CD4-positive, alpha-beta memory T cell (primary cell): ENCODE results near the gene ARID5B. TPM values are rescaled to one million over a fixed set of nuclear protein-coding genes. Genes with fewer than 3 reads are reported as not detected.

Experiments
- CTCF ChIA-PET: fragments of 350-600 bp; sonication (Branson Sonifier 250); formaldehyde crosslinking; loops from one replicate; lab custom pipeline; 2021; ENCODE audit warnings: inconsistent platforms; ENCODE audit not compliant: partially characterized antibody; lab: Charles Lee
- POLR2A ChIA-PET: fragments of 350-600 bp; sonication (Branson Sonifier 250); formaldehyde crosslinking; loops from one replicate; lab custom pipeline; 2021; ENCODE audit not compliant: partially characterized antibody; lab: Charles Lee
- DNase-seq, 5 donors: peaks; one replicate each; pipeline versions ENCODE4 v3.0.0 to v3.0.0-alpha.2; 2020 to 2022; ENCODE audit warnings: mixed read lengths in 1 of 5
- H3K27ac ChIP-seq: one replicate; pipeline ENCODE4 v1.7.0; 2013; ENCODE audit warnings: low read depth, low read length
- H3K27me3 ChIP-seq: 2 replicates; pipeline ENCODE4 v1.7.0; 2013; ENCODE audit warnings: mild to moderate bottlenecking, low read length, moderate library complexity; ENCODE audit not compliant: insufficient read depth
- H3K36me3 ChIP-seq: 2 replicates; pipeline ENCODE4 v1.7.0; 2013; ENCODE audit warnings: mild to moderate bottlenecking, low read length, moderate library complexity; ENCODE audit not compliant: insufficient read depth
- H3K4me1 ChIP-seq: 2 replicates; pipeline ENCODE4 v1.7.0; 2013; ENCODE audit warnings: mild to moderate bottlenecking, low read length, moderate library complexity; ENCODE audit not compliant: insufficient read depth
- H3K4me3 ChIP-seq, 2 donors: one replicate each; pipeline ENCODE4 v1.7.0; 2013; ENCODE audit warnings: low read length in 2 of 2, mild to moderate bottlenecking in 1 of 2
- H3K9me3 ChIP-seq, 2 donors: one replicate each; pipeline ENCODE4 v1.7.0; 2013; ENCODE audit warnings: low read length in 2 of 2, control low read depth in 1 of 2; ENCODE audit not compliant: control insufficient read depth in 1 of 2
- H3K27ac Mint-ChIP-seq, 7 donors: one replicate each; pipeline ENCODE4 v1.8.0; 2020 to 2021; ENCODE audit warnings: mixed read lengths in 7 of 7, mild to moderate bottlenecking in 6 of 7, inconsistent platforms in 3 of 7, moderate library complexity in 3 of 7
- H3K27me3 Mint-ChIP-seq, 2 donors: one replicate each; pipeline ENCODE4 v1.8.0; 2020 to 2021; ENCODE audit warnings: mixed read lengths in 2 of 2
- H3K36me3 Mint-ChIP-seq, 2 donors: one replicate each; pipeline ENCODE4 v1.8.0; 2020 to 2021; ENCODE audit warnings: mixed read lengths in 2 of 2, inconsistent platforms in 1 of 2, mild to moderate bottlenecking in 1 of 2
- H3K4me1 Mint-ChIP-seq, 4 donors: one replicate each; pipeline ENCODE4 v1.8.0; 2020 to 2021; ENCODE audit warnings: mixed read lengths in 4 of 4, mild to moderate bottlenecking in 1 of 4
- H3K4me3 Mint-ChIP-seq, 8 donors: one replicate each; pipeline ENCODE4 v1.8.0; 2020 to 2021; ENCODE audit warnings: mixed read lengths in 8 of 8, mild to moderate bottlenecking in 7 of 8, moderate library complexity in 6 of 8, inconsistent platforms in 3 of 8
- H3K9me3 Mint-ChIP-seq, 8 donors: one replicate each; pipeline ENCODE4 v1.8.0; 2020 to 2021; ENCODE audit warnings: mixed read lengths in 8 of 8, mild to moderate bottlenecking in 5 of 8, inconsistent platforms in 3 of 8, moderate library complexity in 1 of 8
- intact Hi-C: fragments of 100-400 bp; cut with micrococcal nuclease; formaldehyde crosslinking; loops from one replicate; pipeline ENCODE4 v1.15.1; 2023
- polyA plus RNA-seq, 2 donors: library from polyadenylated mRNA; unstranded; fragments of 300-500 nt; fragmentation: Illumina TruSeq; gene quantifications; one replicate each; pipeline ENCODE4 v1.2.3, GENCODE V29; 2021
- total RNA-seq, 2 experiments: library from RNA; stranded (reverse); gene quantifications; one replicate each; pipeline ENCODE4 v1.2.3, GENCODE V29; 2021

ARID5B gene
- total and polyA plus RNA-seq, 4 experiments from 2014 or later: 30.9 to 49.6 (median 41.9) TPM

DNA sequence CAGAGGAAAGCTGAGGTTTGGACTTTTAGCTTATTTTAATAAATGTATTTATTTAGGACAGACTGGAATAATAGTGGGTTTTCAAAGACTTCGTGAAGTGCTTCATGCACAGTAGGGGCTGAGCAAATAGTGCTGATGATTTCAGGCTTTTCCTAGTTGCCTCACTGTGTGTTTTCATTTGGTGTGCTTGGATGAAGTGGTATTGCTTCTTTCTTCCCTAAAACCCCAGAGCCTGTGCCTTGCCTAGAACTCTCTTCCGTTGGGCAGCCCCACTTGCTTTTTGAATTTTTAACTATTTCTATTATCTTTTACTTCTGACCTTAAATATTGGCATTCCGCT lies 49.6 kb downstream of the ARID5B start:
- peaks cover 15 to 26% (median 22%) of the 10 kb centered on the region in 4 donors for H3K4me1 Mint-ChIP-seq
- no peak for DNase-seq
- no peak overlapping the region for H3K4me3 Mint-ChIP-seq
- H3K9me3 Mint-ChIP-seq: no peaks in the 10 kb centered on the region
- H3K27me3 ChIP-seq: no peaks in the 10 kb centered on the region
- peaks cover 8% of the 10 kb centered on the region for H3K4me1 ChIP-seq
- peaks cover 43 to 52% of the 10 kb centered on the region in 2 donors for H3K36me3 Mint-ChIP-seq
- no peak overlapping the region for H3K27ac Mint-ChIP-seq
- H3K4me3 ChIP-seq: no peak overlapping the region
- H3K9me3 ChIP-seq: no peaks in the 10 kb centered on the region
- no peaks in the 10 kb centered on the region for H3K36me3 ChIP-seq
- H3K27ac ChIP-seq: no peak overlapping the region
- no peaks in the 10 kb centered on the region for H3K27me3 Mint-ChIP-seq
- CTCF ChIA-PET: interaction anchor here (0.9 to 1.8 kb wide), 2 partner anchors 8 to 48 kb away, joined by 3 to 5 read pairs; no protein-coding TSS in a partner anchor
- intact Hi-C loops: no loop called here
- POLR2A ChIA-PET: interaction anchor here (1.3 to 1.4 kb wide), 2 partner anchors 10 to 22 kb away, joined by 3 read pairs; no protein-coding TSS in a partner anchor

- H3K27ac Mint-ChIP-seq: peak overlapping the region in 4 of 7 donors; percentile 3 to 61 (median 42)
Measured at GRCh38 chr10:61952028-61952674, 50.7 kb downstream of the ARID5B start.

DNA sequence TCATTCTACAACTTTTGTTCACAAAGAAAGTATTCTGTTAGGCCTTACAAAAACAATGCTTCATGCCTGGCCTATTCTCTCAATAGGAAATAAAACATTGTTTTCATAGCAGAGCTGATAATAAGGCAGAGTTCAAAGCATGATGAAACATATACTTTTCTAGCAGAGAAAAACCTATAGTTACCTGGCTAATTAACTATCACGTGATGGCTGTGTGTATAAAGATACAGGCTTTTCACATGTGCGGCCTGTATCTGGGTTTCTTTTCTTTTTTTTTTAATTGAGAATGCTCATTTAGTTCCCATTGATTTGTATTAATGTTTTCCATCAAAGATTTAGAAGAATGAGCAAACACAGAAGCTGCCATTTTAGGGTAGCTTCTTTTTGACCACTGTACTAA lies 51.7 kb downstream of the ARID5B start:
- H3K9me3 Mint-ChIP-seq: no peaks in the 10 kb centered on the region

More at GRCh38 chr10:61952028-61952674, 50.7 kb downstream of the ARID5B start:
- H3K27me3 ChIP-seq: no peaks in the 10 kb centered on the region
- peaks cover 8% of the 10 kb centered on the region for H3K4me1 ChIP-seq
- CTCF ChIA-PET: interaction anchor here (0.9 to 1.8 kb wide), 4 partner anchors 9 to 55 kb away, joined by 3 to 5 read pairs (median 4); no protein-coding TSS in a partner anchor
- H3K4me1 Mint-ChIP-seq: peaks cover 18 to 32% (median 26%) of the 10 kb centered on the region in 4 donors
- no peaks in the 10 kb centered on the region for H3K36me3 ChIP-seq
- no peak overlapping the region for H3K4me3 ChIP-seq
- DNase-seq: no peak
- intact Hi-C loops: no loop called here
- POLR2A ChIA-PET: interaction anchor here (1.3 to 1.4 kb wide), 3 partner anchors 9 to 49 kb away, joined by 3 to 8 read pairs (median 3); no protein-coding TSS in a partner anchor
- H3K36me3 Mint-ChIP-seq: peaks cover 49 to 51% of the 10 kb centered on the region in 2 donors
- H3K27me3 Mint-ChIP-seq: no peaks in the 10 kb centered on the region
- no peak overlapping the region for H3K27ac ChIP-seq
- H3K9me3 Mint-ChIP-seq: no peaks in the 10 kb centered on the region
- no peak overlapping the region for H3K4me3 Mint-ChIP-seq
- no peaks in the 10 kb centered on the region for H3K9me3 ChIP-seq

GRCh38 chr10:61957806-61958205 lies 56.3 kb downstream of the ARID5B start:
- Mint-ChIP-seq H3K4me3 (no peak overlapping the region), H3K36me3 (peaks cover 31 to 39% of the 10 kb centered on the region in 2 donors), H3K27ac (peak overlapping the region in 4 of 7 donors; percentile 41 to 86 (median 64)), H3K9me3 (no peaks in the 10 kb centered on the region), H3K27me3 (no peaks in the 10 kb centered on the region), H3K4me1 (peaks cover 42 to 62% (median 45%) of the 10 kb centered on the region in 4 donors)
- Histone ChIP-seq H3K27me3 (no peaks in the 10 kb centered on the region), H3K4me1 (peaks cover 33% of the 10 kb centered on the region), H3K27ac (no peak overlapping the region), H3K9me3 (no peaks in the 10 kb centered on the region), H3K36me3 (no peaks in the 10 kb centered on the region), H3K4me3 (no peak overlapping the region)
- POLR2A ChIA-PET: interaction anchor here (1.5 kb wide), 1 partner anchor 7 kb away, joined by 3 read pairs; no protein-coding TSS in a partner anchor
- DNase-seq: no peak
- CTCF ChIA-PET: no interaction called here
- intact Hi-C loops: no loop called here

More for the DNA sequence above, 51.7 kb downstream of the ARID5B start:
- POLR2A ChIA-PET: interaction anchor here (1.3 to 1.4 kb wide), 2 partner anchors 10 to 50 kb away, joined by 4 to 8 read pairs; no protein-coding TSS in a partner anchor
- no peak overlapping the region for H3K4me3 Mint-ChIP-seq
- intact Hi-C loops: no loop called here
- H3K36me3 ChIP-seq: no peaks in the 10 kb centered on the region
- H3K4me1 ChIP-seq: peaks cover 8% of the 10 kb centered on the region
- peaks cover 45 to 47% of the 10 kb centered on the region in 2 donors for H3K36me3 Mint-ChIP-seq
- DNase-seq: no peak
- H3K27ac Mint-ChIP-seq: peak overlapping the region in 1 of 7 donors; percentile 44
- CTCF ChIA-PET: interaction anchor here (0.8 to 1.1 kb wide), 3 partner anchors 20 to 56 kb away, joined by 3 to 4 read pairs (median 3); no protein-coding TSS in a partner anchor
- H3K4me3 ChIP-seq: no peak overlapping the region
- H3K4me1 Mint-ChIP-seq: peaks cover 23 to 37% (median 29%) of the 10 kb centered on the region in 4 donors
- no peaks in the 10 kb centered on the region for H3K9me3 ChIP-seq
- H3K27ac ChIP-seq: no peak overlapping the region
- H3K27me3 Mint-ChIP-seq: no peaks in the 10 kb centered on the region
- no peaks in the 10 kb centered on the region for H3K27me3 ChIP-seq

DNA sequence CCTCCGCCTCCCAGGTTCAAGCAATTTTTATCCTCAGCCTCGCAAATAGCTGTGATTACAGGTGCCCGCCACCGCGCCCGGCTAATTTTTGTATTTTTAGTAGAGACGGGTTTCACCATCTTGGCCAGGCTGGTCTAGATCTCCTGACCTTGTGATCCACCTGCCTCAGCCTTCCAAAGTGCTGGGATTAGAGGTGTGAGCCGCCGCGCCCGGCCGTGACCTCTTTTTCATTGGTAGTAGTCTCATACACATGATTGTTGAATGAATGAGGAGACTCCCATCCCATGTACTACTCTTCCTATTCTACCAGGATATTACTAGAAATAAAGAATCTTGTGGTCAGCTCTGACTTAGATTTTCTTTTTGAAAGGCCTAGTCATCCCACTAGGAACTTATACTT lies 56.8 kb downstream of the ARID5B start:
- ChIA-PET POLR2A (interaction anchor here (0.7 to 7.4 kb wide), 3 partner anchors 8 to 57 kb away, joined by 3 to 61 read pairs (median 3); partner anchors contain the start of gene ARID5B), CTCF (interaction anchor here (0.9 to 1.1 kb wide), 2 partner anchors 60 to 287 kb away, joined by 3 to 4 read pairs; no protein-coding TSS in a partner anchor)
- Mint-ChIP-seq H3K36me3 (peaks cover 29 to 41% of the 10 kb centered on the region in 2 donors), H3K27me3 (no peaks in the 10 kb centered on the region), H3K4me3 (no peak overlapping the region), H3K4me1 (peaks cover 46 to 62% (median 49%) of the 10 kb centered on the region in 4 donors), H3K9me3 (no peaks in the 10 kb centered on the region), H3K27ac (peak overlapping the region in 4 of 7 donors; percentile 48 to 86 (median 75))
- no peak for DNase-seq
- H3K4me1 ChIP-seq: peaks cover 38% of the 10 kb centered on the region
- no peaks in the 10 kb centered on the region for H3K36me3 ChIP-seq
- H3K27me3 ChIP-seq: no peaks in the 10 kb centered on the region
- no peak overlapping the region for H3K27ac ChIP-seq
- no peaks in the 10 kb centered on the region for H3K9me3 ChIP-seq
- H3K4me3 ChIP-seq: no peak overlapping the region
- intact Hi-C loops: no loop called here

- H3K27ac Mint-ChIP-seq: peak overlapping the region in 6 of 7 donors; percentile 37 to 80 (median 56)
Measured at GRCh38 chr10:61958805-61959204, 57.3 kb downstream of the ARID5B start.

More at GRCh38 chr10:61958805-61959204, 57.3 kb downstream of the ARID5B start:
- H3K27me3 ChIP-seq: no peaks in the 10 kb centered on the region
- no peaks in the 10 kb centered on the region for H3K9me3 ChIP-seq
- H3K4me3 ChIP-seq: no peak overlapping the region
- peaks cover 43% of the 10 kb centered on the region for H3K4me1 ChIP-seq
- no peak overlapping the region for H3K27ac ChIP-seq
- ChIA-PET CTCF (interaction anchor here (0.9 to 1.2 kb wide), 3 partner anchors 56 to 286 kb away, joined by 3 to 4 read pairs (median 3); no protein-coding TSS in a partner anchor), POLR2A (interaction anchor here (0.5 to 7.4 kb wide), 5 partner anchors 8 to 1172 kb away, joined by 3 to 61 read pairs (median 3); partner anchors contain the start of gene ARID5B)
- Mint-ChIP-seq H3K4me1 (peaks cover 48 to 67% (median 53%) of the 10 kb centered on the region in 4 donors), H3K9me3 (no peaks in the 10 kb centered on the region), H3K4me3 (no peak overlapping the region), H3K36me3 (peaks cover 30 to 41% of the 10 kb centered on the region in 2 donors), H3K27me3 (no peaks in the 10 kb centered on the region)
- H3K36me3 ChIP-seq: no peaks in the 10 kb centered on the region
- intact Hi-C loops: no loop called here
- no peak for DNase-seq
